Measurements from ENCODE around the gene CRYBB1. TPM values are rescaled to one million over a fixed set of nuclear protein-coding genes. Genes with fewer than 3 reads are reported as not detected.
A peak's percentile ranks its signal among the peaks of the same experiment; 100 is the strongest.

Gene CRYBB1
- total and polyA plus RNA-seq, 2 donors (not counting 1 experiment from before 2014, with no cell fraction given), result 0.18 TPM; not detected in 1

GRCh38 chr22:26580240-26580962 lies 37.4 kb downstream of the CRYBB1 start:
- no peaks in the 10 kb centered on the region for H3K27me3 ChIP-seq (replicated peaks in 1 of 4; ENCODE audit: control extremely low read depth in 1 of 4, control insufficient read depth in 3 of 4, insufficient read depth in 4 of 4, low read length in 3 of 4)
- ChIA-PET CTCF (interaction anchor here (1.2 kb wide), 1 partner anchor 76 kb away, joined by 5 read pairs; no protein-coding TSS in a partner anchor), POLR2A (no interaction called here)
- intact Hi-C loops (cut with micrococcal nuclease), result no loop called here
- Mint-ChIP-seq H3K4me3 (peak overlapping the region; percentile 89), H3K27me3 (no peaks in the 10 kb centered on the region), H3K4me1 (peaks cover 45% of the 10 kb centered on the region), H3K9me3 (ENCODE audit: insufficient read depth) (no peaks in the 10 kb centered on the region), H3K27ac (peak overlapping the region; percentile 98)
- peaks cover 0 to 3% of the 10 kb centered on the region in 2 experiments for H3K36me3 ChIP-seq (replicated peaks in 1 of 2; ENCODE audit: control extremely low read depth in 1 of 2, control insufficient read depth in 1 of 2, extremely low read depth in 1 of 2, insufficient read depth in 2 of 2, low read length in 1 of 2)
- no peak for ATAC-seq (ENCODE audit: low read depth)
- no peak for DNase-seq
- no peaks in the 10 kb centered on the region for H3K9me3 ChIP-seq (ENCODE audit: control extremely low read depth in 1 of 3, control insufficient read depth in 2 of 3, insufficient read depth in 1 of 3, low read length in 2 of 3)
- H3K4me3 ChIP-seq (ENCODE audit: control extremely low read depth in 1 of 5, extremely low read depth in 1 of 5, insufficient read depth in 1 of 5, low read depth in 2 of 5, low read length in 4 of 5), result peak overlapping the region in 1 of 5 experiments; percentile 6
- peaks cover 55% of the 10 kb centered on the region for H3K79me2 ChIP-seq (ENCODE audit: control insufficient read depth, insufficient read depth, low read length)
- peak overlapping the region; percentile 56 for H3K9ac ChIP-seq (ENCODE audit: low read length)
- H4K20me1 ChIP-seq (ENCODE audit: control insufficient read depth, insufficient read depth, low read length, poor library complexity, severe bottlenecking), result no peaks in the 10 kb centered on the region
- peak overlapping the region; percentile 50 to 83 for H3K27ac ChIP-seq (ENCODE audit: low read length in 2 of 2)
- TF ChIP-seq EZH2 (IDR thresholded peaks at IDR 0.05; ENCODE audit: borderline replicate concordance, insufficient read depth, low read depth, low read length, poor library complexity, severe bottlenecking), result no peak
- TF ChIP-seq, protein P1, sequence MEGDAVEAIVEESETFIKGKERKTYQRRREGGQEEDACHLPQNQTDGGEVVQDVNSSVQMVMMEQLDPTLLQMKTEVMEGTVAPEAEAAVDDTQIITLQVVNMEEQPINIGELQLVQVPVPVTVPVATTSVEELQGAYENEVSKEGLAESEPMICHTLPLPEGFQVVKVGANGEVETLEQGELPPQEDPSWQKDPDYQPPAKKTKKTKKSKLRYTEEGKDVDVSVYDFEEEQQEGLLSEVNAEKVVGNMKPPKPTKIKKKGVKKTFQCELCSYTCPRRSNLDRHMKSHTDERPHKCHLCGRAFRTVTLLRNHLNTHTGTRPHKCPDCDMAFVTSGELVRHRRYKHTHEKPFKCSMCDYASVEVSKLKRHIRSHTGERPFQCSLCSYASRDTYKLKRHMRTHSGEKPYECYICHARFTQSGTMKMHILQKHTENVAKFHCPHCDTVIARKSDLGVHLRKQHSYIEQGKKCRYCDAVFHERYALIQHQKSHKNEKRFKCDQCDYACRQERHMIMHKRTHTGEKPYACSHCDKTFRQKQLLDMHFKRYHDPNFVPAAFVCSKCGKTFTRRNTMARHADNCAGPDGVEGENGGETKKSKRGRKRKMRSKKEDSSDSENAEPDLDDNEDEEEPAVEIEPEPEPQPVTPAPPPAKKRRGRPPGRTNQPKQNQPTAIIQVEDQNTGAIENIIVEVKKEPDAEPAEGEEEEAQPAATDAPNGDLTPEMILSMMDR (IDR thresholded peaks at IDR 0.05), result no peak
- 88% methylated on average over 10 of the region's 13 CpGs for WGBS (ENCODE audit: insufficient coverage)
- H3K4me2 ChIP-seq (replicated peaks; ENCODE audit: low read depth, low read length, poor library complexity, severe bottlenecking), result peak overlapping the region; percentile 88
- peak overlapping the region; percentile 83 for H2AFZ ChIP-seq (ENCODE audit: insufficient read depth, low read depth, low read length, poor library complexity, severe bottlenecking)
- peaks cover 20 to 28% of the 10 kb centered on the region in 2 donors for H3K4me1 ChIP-seq (ENCODE audit: control insufficient read depth in 2 of 2, insufficient read depth in 2 of 2, low read length in 2 of 2)

GRCh38 chr22:26579331-26579886 lies 38.4 kb downstream of the CRYBB1 start:
- CTCF ChIA-PET, result interaction anchor here (1.2 kb wide), 1 partner anchor 75 kb away, joined by 5 read pairs; no protein-coding TSS in a partner anchor
- intact Hi-C loops (cut with micrococcal nuclease), result loop anchor here (1.0 to 5.0 kb wide), 2 partner anchors 11 to 42 kb away; partner anchors contain the start of gene TPST2

More at GRCh38 chr22:26579331-26579886, 38.4 kb downstream of the CRYBB1 start:
- peaks cover 0 to 3% of the 10 kb centered on the region in 2 experiments for H3K36me3 ChIP-seq (replicated peaks in 1 of 2; ENCODE audit: control extremely low read depth in 1 of 2, control insufficient read depth in 1 of 2, extremely low read depth in 1 of 2, insufficient read depth in 2 of 2, low read length in 1 of 2)
- H3K27me3 ChIP-seq (replicated peaks in 1 of 4; ENCODE audit: control extremely low read depth in 1 of 4, control insufficient read depth in 3 of 4, insufficient read depth in 4 of 4, low read length in 3 of 4), result no peaks in the 10 kb centered on the region
- ATAC-seq (ENCODE audit: low read depth) (peak; percentile 96), DNase-seq (peak; percentile 74)
- H3K9me3 Mint-ChIP-seq (ENCODE audit: insufficient read depth), result no peaks in the 10 kb centered on the region
- H3K79me2 ChIP-seq (ENCODE audit: control insufficient read depth, insufficient read depth, low read length), result peaks cover 51% of the 10 kb centered on the region
- peak overlapping the region; percentile 83 for H2AFZ ChIP-seq (ENCODE audit: insufficient read depth, low read depth, low read length, poor library complexity, severe bottlenecking)
- peak overlapping the region; percentile 88 for H3K4me2 ChIP-seq (replicated peaks; ENCODE audit: low read depth, low read length, poor library complexity, severe bottlenecking)
- H3K9me3 ChIP-seq (ENCODE audit: control extremely low read depth in 1 of 3, control insufficient read depth in 2 of 3, insufficient read depth in 1 of 3, low read length in 2 of 3), result no peaks in the 10 kb centered on the region
- under 1% methylated on average over 6 of the region's 10 CpGs for WGBS (ENCODE audit: insufficient coverage)
- H3K9ac ChIP-seq (ENCODE audit: low read length), result peak overlapping the region; percentile 56
- peak overlapping the region; percentile 98 for H3K27ac Mint-ChIP-seq
- peak overlapping the region; percentile 89 for H3K4me3 Mint-ChIP-seq
- H3K27me3 Mint-ChIP-seq, result no peaks in the 10 kb centered on the region
- H3K4me1 ChIP-seq (ENCODE audit: control insufficient read depth in 2 of 2, insufficient read depth in 2 of 2, low read length in 2 of 2), result peaks cover 20 to 28% of the 10 kb centered on the region in 2 donors
- peak overlapping the region; percentile 50 to 83 for H3K27ac ChIP-seq (ENCODE audit: low read length in 2 of 2)
- POLR2A ChIA-PET, result no interaction called here
- TF ChIP-seq, protein P1 (IDR thresholded peaks at IDR 0.05), result no peak
- TF ChIP-seq EZH2 (IDR thresholded peaks at IDR 0.05; ENCODE audit: borderline replicate concordance, insufficient read depth, low read depth, low read length, poor library complexity, severe bottlenecking), result no peak
- peaks cover 44% of the 10 kb centered on the region for H3K4me1 Mint-ChIP-seq
- no peaks in the 10 kb centered on the region for H4K20me1 ChIP-seq (ENCODE audit: control insufficient read depth, insufficient read depth, low read length, poor library complexity, severe bottlenecking)
- H3K4me3 ChIP-seq (ENCODE audit: control extremely low read depth in 1 of 5, extremely low read depth in 1 of 5, insufficient read depth in 1 of 5, low read depth in 2 of 5, low read length in 4 of 5), result peak overlapping the region in 4 of 5 experiments; percentile 11 to 53 (median 42)
